Uterus (tissue), 4 donors: ENCODE results near the gene SFXN5. TPM values are rescaled to one million over a fixed set of nuclear protein-coding genes. Genes with fewer than 3 reads are reported as not detected.

Experiments
- DNase-seq, 2 donors: peaks; one replicate each; pipeline ENCODE4 v3.0.0-alpha.2; 2019 to 2020
- H3K27ac ChIP-seq, 2 donors: fragments of 200-600 bp; sonication (generic); 1 replicate in 1 of 2; 2 replicates in 1 of 2; pipeline ENCODE4 v1.5.1; 2016 to 2018
- H3K27me3 ChIP-seq, 2 donors: fragments of 200-600 bp; sonication (generic); one replicate each; pipeline ENCODE4 v1.5.1; 2018 to 2019; ENCODE audit warnings: control low read depth in 1 of 2
- H3K36me3 ChIP-seq, 2 donors: fragments of 200-600 bp; sonication (generic); one replicate each; pipeline ENCODE4 v1.5.1; 2019; ENCODE audit warnings: control low read depth in 1 of 2
- H3K4me1 ChIP-seq, 2 donors: fragments of 200-600 bp; sonication (generic); one replicate each; pipeline ENCODE4 v1.5.1; 2018 to 2019; ENCODE audit warnings: control low read depth in 1 of 2
- H3K4me3 ChIP-seq, 2 donors: fragments of 200-600 bp; sonication (generic); 1 replicate in 1 of 2; 2 replicates in 1 of 2; pipeline ENCODE4 v1.5.1; 2018 to 2019; ENCODE audit warnings: mild to moderate bottlenecking in 1 of 2
- H3K9me3 ChIP-seq, 2 donors: fragments of 200-600 bp; sonication (generic); one replicate each; pipeline ENCODE4 v1.5.1; 2019; ENCODE audit warnings: control low read depth in 1 of 2
- CTCF ChIP-seq, 4 experiments: fragments of 200-600 bp in 2 of 4; fragments of 450-650 bp in 2 of 4; sonication (generic) in 2 of 4; IDR thresholded peaks; one replicate each; pipeline ENCODE4 v1.5.1; 2016 to 2019; ENCODE audit warnings: antibody characterized with exemption in 4 of 4, mild to moderate bottlenecking in 2 of 4, moderate library complexity in 1 of 4
- POLR2A ChIP-seq, 2 donors: fragments of 450-650 bp; IDR thresholded peaks; one replicate each; pipeline ENCODE4 v1.6.1; 2016; ENCODE audit warnings: antibody characterized with exemption in 2 of 2, mild to moderate bottlenecking in 1 of 2, moderate library complexity in 1 of 2
- intact Hi-C: fragments of 100-400 bp; cut with DNase I; formaldehyde crosslinking; loops from one replicate; pipeline ENCODE4 v1.15.1; 2023; ENCODE audit warnings: low total_unique reads
- total RNA-seq, 4 donors: library from RNA; depleted of rRNA in 3 of 4; stranded (reverse); fragments of >200 nt in 3 of 4; gene quantifications; one replicate each; pipeline versions ENCODE4 v1.1.0 to v1.2.4, GENCODE V29; 2014 to 2023
- donor health status: DM: yes; HTN: yes; CAD: no.

The SFXN5 gene
- total RNA-seq, 4 donors from 2014 or later, result 2.1 to 16.0 (median 10.6) TPM

GRCh38 chr2:72919414-72920317 lies 151.8 kb downstream of the SFXN5 start:
- Histone ChIP-seq H3K36me3 (no peaks in the 10 kb centered on the region), H3K27me3 (peaks cover 46 to 85% of the 10 kb centered on the region in 2 donors), H3K9me3 (no peaks in the 10 kb centered on the region), H3K27ac (no peak overlapping the region), H3K4me3 (no peak overlapping the region), H3K4me1 (peaks cover 0 to 41% of the 10 kb centered on the region in 2 donors)
- intact Hi-C loops, result no loop called here
- no peak for DNase-seq
- TF ChIP-seq POLR2A (IDR thresholded peaks at IDR 0.05) (no peak), CTCF (IDR thresholded peaks at IDR 0.05) (no peak)

- intact Hi-C loops, result no loop called here
- Histone ChIP-seq H3K4me3 (peak overlapping the region in 1 of 2 donors; percentile 34), H3K36me3 (no peaks in the 10 kb centered on the region), H3K4me1 (peaks cover 0 to 32% of the 10 kb centered on the region in 2 donors), H3K9me3 (no peaks in the 10 kb centered on the region), H3K27me3 (peaks cover 37 to 82% of the 10 kb centered on the region in 2 donors), H3K27ac (no peak overlapping the region)
- DNase-seq, result no peak
- TF ChIP-seq CTCF (IDR thresholded peaks at IDR 0.05) (no peak), POLR2A (IDR thresholded peaks at IDR 0.05) (no peak)
These were observed 153.5 kb downstream of the SFXN5 start for GRCh38 chr2:72917877-72918553.

GRCh38 chr2:72917138-72917876 lies 154.2 kb downstream of the SFXN5 start, which contains the start of gene EMX1:
Gene EMX1 (plus strand): TSS chr2:72917519. CDS start chr2:72917853, 334 bp downstream.
- H3K4me1 ChIP-seq, result peaks cover 0 to 32% of the 10 kb centered on the region in 2 donors
- peak within 1 kb of the TSS in 1 of 2 donors; percentile 34 for H3K4me3 ChIP-seq
- H3K27me3 ChIP-seq, result peaks cover 37 to 78% of the 10 kb centered on the region in 2 donors
- H3K27ac ChIP-seq, result no peak within 1 kb of the TSS
- TF ChIP-seq CTCF (IDR thresholded peaks at IDR 0.05) (no peak), POLR2A (IDR thresholded peaks at IDR 0.05) (no peak)
- H3K9me3 ChIP-seq, result no peaks in the 10 kb centered on the region
- no peak for DNase-seq
- intact Hi-C loops, result no loop called here
- H3K36me3 ChIP-seq, result no peaks in the 10 kb centered on the region

- H3K36me3 ChIP-seq, result no peaks in the 10 kb centered on the region
- peaks cover 0 to 32% of the 10 kb centered on the region in 2 donors for H3K4me1 ChIP-seq
- intact Hi-C loops, result no loop called here
- no peak overlapping the region for H3K27ac ChIP-seq
- H3K27me3 ChIP-seq, result peaks cover 37 to 73% of the 10 kb centered on the region in 2 donors
- H3K9me3 ChIP-seq, result no peaks in the 10 kb centered on the region
- TF ChIP-seq POLR2A (IDR thresholded peaks at IDR 0.05) (no peak), CTCF (IDR thresholded peaks at IDR 0.05) (no peak)
- peak overlapping the region in 1 of 2 donors; percentile 34 for H3K4me3 ChIP-seq
- DNase-seq, result no peak
These were observed 154.8 kb downstream of the SFXN5 start for GRCh38 chr2:72916743-72917137.
